Measurements from ENCODE around the gene STOX2. TPM values are rescaled to one million over a fixed set of nuclear protein-coding genes. Genes with fewer than 3 reads are reported as not detected.

The STOX2 gene
- total and polyA plus RNA-seq, 2 experiments from 2014 or later, result 6.4 to 20.1 TPM

GRCh38 chr4:183993676-183994075 lies 88.6 kb downstream of the STOX2 start:
- Histone ChIP-seq H3K27ac (no peak overlapping the region), H3K36me3 (no peaks in the 10 kb centered on the region), H3K4me3 (no peak overlapping the region), H3K27me3 (no peaks in the 10 kb centered on the region), H3K4me1 (ENCODE audit: low read depth) (peaks cover 2% of the 10 kb centered on the region), H3K9me3 (ENCODE audit: low read depth) (no peaks in the 10 kb centered on the region)
- DNase-seq (ENCODE audit: low read depth in 1 of 2, low spot score in 1 of 2), result no peak
- TF ChIP-seq, protein P1, sequence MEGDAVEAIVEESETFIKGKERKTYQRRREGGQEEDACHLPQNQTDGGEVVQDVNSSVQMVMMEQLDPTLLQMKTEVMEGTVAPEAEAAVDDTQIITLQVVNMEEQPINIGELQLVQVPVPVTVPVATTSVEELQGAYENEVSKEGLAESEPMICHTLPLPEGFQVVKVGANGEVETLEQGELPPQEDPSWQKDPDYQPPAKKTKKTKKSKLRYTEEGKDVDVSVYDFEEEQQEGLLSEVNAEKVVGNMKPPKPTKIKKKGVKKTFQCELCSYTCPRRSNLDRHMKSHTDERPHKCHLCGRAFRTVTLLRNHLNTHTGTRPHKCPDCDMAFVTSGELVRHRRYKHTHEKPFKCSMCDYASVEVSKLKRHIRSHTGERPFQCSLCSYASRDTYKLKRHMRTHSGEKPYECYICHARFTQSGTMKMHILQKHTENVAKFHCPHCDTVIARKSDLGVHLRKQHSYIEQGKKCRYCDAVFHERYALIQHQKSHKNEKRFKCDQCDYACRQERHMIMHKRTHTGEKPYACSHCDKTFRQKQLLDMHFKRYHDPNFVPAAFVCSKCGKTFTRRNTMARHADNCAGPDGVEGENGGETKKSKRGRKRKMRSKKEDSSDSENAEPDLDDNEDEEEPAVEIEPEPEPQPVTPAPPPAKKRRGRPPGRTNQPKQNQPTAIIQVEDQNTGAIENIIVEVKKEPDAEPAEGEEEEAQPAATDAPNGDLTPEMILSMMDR (IDR thresholded peaks at IDR 0.05; ENCODE audit: low read depth, low read length), result no peak

GRCh38 chr4:183995570-183995969 lies 90.5 kb downstream of the STOX2 start:
- H3K27me3 ChIP-seq, result no peaks in the 10 kb centered on the region
- H3K27ac ChIP-seq, result no peak overlapping the region
- peak in 1 of 2 donors; percentile 55 for DNase-seq (ENCODE audit: low read depth in 1 of 2, low spot score in 1 of 2)
- TF ChIP-seq, protein P1 (IDR thresholded peaks at IDR 0.05; ENCODE audit: low read depth, low read length), result no peak
- no peaks in the 10 kb centered on the region for H3K4me1 ChIP-seq (ENCODE audit: low read depth)
- H3K36me3 ChIP-seq, result no peaks in the 10 kb centered on the region
- H3K9me3 ChIP-seq (ENCODE audit: low read depth), result no peaks in the 10 kb centered on the region
- no peak overlapping the region for H3K4me3 ChIP-seq

DNA sequence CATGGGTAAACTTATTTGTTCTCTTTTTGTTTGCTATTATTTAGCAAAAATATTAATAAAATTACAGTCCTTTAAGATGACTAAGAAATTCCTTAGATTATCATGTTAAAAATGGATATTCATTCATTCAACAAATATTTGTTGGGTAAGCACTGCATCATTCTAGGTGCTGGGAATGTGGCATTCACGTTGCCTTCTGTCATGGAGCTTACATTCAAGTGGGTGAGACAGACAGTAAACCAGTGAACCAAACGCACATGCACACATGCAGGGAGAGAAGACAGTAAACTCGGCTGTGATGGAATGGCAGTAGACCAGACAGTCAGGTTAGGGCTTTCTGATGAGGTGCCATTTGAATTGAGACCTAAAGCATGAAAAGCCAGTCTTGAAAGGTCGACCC lies 91.8 kb downstream of the STOX2 start:
- no peak overlapping the region for H3K4me3 ChIP-seq
- TF ChIP-seq, protein P1 (IDR thresholded peaks at IDR 0.05; ENCODE audit: low read depth, low read length), result no peak
- H3K27ac ChIP-seq, result no peak overlapping the region
- no peaks in the 10 kb centered on the region for H3K9me3 ChIP-seq (ENCODE audit: low read depth)
- no peaks in the 10 kb centered on the region for H3K27me3 ChIP-seq
- DNase-seq (ENCODE audit: low read depth in 1 of 2, low spot score in 1 of 2), result peak in 1 of 2 donors; percentile 20
- H3K4me1 ChIP-seq (ENCODE audit: low read depth), result no peaks in the 10 kb centered on the region
- no peaks in the 10 kb centered on the region for H3K36me3 ChIP-seq

GRCh38 chr4:183999435-183999834 lies 94.3 kb downstream of the STOX2 start:
- TF ChIP-seq, protein P1 (IDR thresholded peaks at IDR 0.05; ENCODE audit: low read depth, low read length), result no peak
- no peak overlapping the region for H3K4me3 ChIP-seq
- no peaks in the 10 kb centered on the region for H3K9me3 ChIP-seq (ENCODE audit: low read depth)
- no peaks in the 10 kb centered on the region for H3K36me3 ChIP-seq
- no peak for DNase-seq (ENCODE audit: low read depth in 1 of 2, low spot score in 1 of 2)
- no peaks in the 10 kb centered on the region for H3K4me1 ChIP-seq (ENCODE audit: low read depth)
- no peaks in the 10 kb centered on the region for H3K27me3 ChIP-seq
- H3K27ac ChIP-seq, result no peak overlapping the region

DNA sequence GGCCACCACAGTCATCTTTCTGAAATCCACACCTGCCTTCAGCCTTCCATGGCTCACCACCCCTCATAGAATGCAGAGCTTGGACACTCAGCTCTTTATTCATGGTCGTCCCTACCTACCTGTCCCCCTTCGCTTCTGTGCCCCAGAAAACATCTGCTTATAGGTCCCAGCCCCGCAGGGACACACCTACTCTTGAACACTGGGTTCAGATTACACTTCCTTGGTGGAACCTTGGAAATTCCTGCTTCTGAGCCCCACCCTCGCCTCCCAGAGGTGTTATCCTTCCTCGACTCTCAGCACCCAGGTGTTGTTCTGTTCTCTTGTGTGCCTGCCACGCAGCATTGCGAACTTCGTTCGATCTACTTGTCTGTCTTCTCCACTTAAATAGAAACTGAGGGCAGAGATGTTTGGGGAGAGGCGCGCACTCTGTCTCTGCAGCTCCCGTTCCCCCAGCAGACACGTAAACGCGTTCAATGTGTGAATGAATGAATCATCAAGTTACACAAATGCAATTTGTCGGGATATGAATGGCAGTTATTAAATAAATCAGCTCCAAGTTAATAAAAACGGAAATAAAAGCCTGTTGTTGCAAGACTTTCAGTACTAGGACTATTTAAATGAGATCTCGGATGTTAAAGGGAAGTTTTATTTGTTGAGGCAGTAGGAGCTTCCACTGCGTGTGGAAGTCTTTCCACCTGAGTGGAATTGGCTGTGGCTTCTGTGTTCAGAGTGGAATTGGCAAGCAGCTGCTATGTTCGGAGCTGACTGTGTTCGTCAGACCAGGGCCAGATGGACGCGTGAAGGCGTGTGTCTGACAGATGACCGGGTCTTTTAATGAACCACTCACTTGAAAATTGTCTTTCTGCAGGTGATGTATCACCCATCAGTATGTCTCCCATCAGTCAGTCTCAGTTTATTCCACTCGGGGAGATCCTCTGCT lies 95.6 kb downstream of the STOX2 start:
- no peaks in the 10 kb centered on the region for H3K36me3 ChIP-seq
- no peaks in the 10 kb centered on the region for H3K27me3 ChIP-seq
- TF ChIP-seq, protein P1 (IDR thresholded peaks at IDR 0.05; ENCODE audit: low read depth, low read length), result no peak
- no peaks in the 10 kb centered on the region for H3K4me1 ChIP-seq (ENCODE audit: low read depth)
- no peak overlapping the region for H3K4me3 ChIP-seq
- no peak for DNase-seq (ENCODE audit: low read depth in 1 of 2, low spot score in 1 of 2)
- H3K27ac ChIP-seq, result no peak overlapping the region
- no peaks in the 10 kb centered on the region for H3K9me3 ChIP-seq (ENCODE audit: low read depth)

Data from cardiac muscle cell (in vitro differentiated cells and primary cell).